Retina (tissue), 1 donor: ENCODE data around the gene LINC01488.

Experiments
- DNase-seq: peaks from one replicate; pipeline ENCODE4 v3.0.0-alpha.2; 2016

The LINC01488 gene

DNA sequence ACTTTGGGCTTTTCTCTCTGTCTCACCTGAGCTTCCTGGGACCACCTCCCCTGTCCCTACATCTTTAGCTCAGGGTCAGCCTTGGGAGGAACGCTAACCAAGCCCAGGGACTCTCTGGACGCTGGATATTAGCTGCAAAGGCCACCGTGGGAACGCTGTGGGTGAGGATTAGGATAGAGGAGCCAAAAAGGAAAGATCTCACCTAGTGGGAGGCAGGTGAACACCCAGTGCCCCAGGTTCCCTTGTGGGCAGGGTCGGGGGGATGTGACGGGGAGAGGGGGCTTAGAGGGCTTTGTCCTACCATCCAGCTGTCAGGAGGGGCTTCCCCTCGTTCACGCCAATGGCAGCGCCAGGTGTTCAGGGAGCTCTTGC, 50.2 kb downstream of the LINC01488 start:
- DNase-seq, result no peak

GRCh38 chr11:69533296-69534165, 52.1 kb downstream of the LINC01488 start:
- DNase-seq, result no peak

DNA sequence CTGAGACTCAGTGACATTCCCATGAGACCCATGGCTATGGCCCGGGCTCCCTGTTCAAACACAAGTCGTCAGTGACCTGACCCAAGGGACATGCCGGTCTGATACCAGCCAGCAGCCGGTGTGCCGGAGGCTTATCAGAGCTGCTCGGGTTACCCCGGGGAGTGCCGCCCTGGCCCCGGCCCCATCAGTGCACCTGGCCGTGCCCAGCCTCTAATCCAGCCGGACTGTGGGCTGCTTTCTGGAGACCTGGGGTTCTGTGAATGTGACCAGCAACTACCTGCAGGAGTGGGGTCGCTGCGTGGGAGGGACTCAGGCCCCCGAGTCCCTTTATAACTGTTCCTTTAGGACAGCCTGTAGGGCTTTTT, 52.7 kb downstream of the LINC01488 start:
- DNase-seq, result no peak

DNA sequence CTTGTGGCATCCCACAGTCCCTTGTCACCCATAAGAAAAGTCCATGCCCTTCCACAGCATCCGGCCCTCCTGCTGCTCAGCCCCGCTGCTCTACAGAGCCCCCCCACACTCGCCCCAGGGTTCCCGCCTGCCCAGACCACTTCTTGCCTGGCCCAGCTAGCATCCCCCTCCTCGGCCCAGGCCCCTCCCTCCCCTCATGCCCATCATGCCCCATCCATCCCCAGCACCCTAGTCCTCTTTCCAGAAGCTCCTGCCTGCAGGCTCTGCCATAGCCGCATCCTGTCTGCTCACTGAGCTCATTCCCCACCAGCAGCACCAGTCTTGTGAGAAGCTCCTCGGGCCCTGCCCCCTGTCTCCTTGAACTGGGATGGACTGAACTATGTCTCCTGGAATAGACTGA, 54.4 kb downstream of the LINC01488 start:
- DNase-seq, result no peak

- DNase-seq, result no peak
These were observed 54.9 kb downstream of the LINC01488 start for GRCh38 chr11:69536406-69536805.

DNA sequence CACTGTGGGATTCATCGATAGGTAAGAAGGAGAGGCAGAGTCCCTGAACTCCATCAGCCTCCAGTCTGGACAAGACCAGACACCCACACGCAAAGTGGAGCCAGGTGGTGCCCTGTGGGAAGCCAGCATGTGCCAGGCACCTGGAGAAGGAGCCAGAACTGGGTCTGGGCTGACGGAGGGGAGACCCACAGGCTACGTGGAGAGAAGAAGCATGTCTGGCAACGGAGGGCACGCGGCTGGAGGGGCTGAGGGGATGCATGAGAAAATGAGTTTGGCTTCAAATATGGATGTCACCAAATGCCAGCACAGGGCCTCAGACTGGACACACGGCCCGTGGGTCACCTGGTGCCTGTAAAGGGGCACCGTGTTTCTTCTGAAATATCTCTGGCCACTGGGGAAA, 55.7 kb downstream of the LINC01488 start:
- DNase-seq, result no peak

GRCh38 chr11:69537855-69538640, 56.6 kb downstream of the LINC01488 start:
- no peak for DNase-seq

DNA sequence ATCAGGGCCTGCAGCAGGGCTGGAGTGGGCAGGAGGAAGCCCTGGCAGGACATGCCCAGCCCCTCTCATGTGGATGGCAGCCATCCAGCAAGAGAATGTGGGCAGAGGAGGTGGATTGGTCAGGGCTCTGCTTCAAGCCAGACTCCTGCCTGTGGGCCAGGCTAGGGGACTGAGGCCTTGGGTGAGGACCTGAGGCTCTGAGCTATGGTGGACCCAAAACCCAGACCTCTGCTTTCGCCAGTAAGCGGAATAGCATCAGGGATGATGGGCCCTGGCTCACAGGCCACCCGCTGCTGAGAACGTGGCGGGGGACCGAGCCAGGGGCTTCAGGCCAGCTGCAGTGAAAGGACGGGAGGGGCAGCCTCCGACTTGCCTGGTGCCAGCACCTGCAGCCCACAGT, 57.4 kb downstream of the LINC01488 start:
- no peak for DNase-seq

DNA sequence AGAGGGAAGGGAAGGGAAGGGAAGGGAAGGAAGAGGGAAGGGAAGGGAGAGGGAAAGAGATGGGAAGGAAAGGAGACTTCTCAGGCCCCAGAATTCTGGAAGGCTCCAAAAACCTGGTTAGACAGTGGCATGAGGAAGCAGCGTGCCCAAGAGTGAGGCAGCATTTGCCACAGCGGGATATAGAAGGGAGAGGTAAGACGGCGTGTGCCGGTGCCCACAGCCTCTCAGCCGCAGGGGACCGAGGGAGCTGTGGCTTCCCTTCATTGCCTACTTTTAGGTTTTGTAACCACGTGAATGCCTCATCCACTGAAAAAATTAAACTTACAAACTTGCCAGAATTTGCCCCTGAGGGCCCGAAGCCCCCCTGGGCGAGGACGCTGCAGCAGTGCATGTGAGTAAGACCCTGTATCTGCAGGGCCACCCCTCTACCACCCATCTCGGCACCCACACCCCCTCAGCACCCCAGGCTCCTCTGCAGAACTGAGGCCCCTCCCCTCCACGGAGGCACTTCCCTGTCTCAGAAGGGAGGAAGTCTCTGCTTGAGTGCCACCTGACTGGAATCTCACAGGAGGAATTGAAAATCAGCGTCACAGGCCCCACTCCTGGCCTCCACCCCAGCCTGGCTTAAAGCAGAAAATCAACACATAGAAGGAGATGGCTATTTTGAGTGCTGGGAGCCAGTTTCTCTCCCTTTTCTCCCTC, 58.1 kb downstream of the LINC01488 start:
- no peak for DNase-seq

- no peak for DNase-seq
These were observed 58.9 kb downstream of the LINC01488 start for GRCh38 chr11:69540118-69541000.

DNA sequence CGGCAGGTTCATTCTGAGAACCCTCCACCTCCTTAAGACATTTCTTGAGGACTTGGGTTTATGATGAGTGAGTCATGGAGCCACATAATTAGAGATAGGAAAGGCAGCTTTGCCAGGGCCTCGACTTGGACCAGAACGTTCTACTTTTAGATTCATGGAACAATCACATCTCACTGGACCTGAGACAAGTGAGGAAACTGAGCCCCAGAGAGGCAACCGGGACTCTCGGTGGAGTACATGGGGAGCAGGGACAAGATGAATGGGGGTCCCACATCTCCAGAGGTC, 59.5 kb downstream of the LINC01488 start:
- DNase-seq, result no peak

DNA sequence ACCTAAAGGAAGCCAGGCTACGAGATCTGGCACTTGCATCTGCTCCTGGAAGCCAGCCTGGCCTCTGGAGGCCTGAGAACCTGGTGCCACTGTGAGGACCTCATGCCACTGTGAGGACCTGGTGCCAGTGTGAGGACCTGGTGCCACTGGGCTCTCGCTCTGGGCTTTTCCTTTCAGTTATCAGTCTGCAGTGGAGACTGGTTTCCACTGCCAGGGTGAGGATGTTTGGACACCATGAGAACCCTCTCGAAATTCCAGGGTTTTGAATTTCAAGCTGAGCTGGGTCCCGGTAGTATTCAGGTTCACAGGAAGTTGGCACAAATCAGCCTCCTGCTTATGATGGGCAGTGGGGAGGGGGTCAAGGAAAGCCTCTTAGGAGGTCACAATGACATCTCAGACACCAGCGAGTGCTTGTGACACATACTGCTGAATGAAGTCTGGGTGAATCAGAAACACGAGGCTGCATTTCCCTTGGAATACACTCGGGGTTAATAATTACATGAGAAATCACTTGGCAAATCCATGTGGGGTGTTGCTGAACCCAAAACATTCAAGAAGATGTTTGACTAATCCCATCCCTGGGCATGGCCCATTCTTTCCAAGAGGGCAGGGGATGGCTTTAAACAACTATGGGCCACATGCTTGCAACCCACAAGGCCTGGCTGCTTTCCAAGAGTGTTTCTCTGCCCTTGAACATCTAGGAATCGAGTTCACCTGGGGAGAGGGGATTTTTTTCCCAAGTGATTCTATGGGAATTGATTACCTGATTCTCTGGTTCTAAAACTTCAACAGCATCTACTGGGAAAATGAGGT, 60.2 kb downstream of the LINC01488 start:
- DNase-seq, result no peak

DNA sequence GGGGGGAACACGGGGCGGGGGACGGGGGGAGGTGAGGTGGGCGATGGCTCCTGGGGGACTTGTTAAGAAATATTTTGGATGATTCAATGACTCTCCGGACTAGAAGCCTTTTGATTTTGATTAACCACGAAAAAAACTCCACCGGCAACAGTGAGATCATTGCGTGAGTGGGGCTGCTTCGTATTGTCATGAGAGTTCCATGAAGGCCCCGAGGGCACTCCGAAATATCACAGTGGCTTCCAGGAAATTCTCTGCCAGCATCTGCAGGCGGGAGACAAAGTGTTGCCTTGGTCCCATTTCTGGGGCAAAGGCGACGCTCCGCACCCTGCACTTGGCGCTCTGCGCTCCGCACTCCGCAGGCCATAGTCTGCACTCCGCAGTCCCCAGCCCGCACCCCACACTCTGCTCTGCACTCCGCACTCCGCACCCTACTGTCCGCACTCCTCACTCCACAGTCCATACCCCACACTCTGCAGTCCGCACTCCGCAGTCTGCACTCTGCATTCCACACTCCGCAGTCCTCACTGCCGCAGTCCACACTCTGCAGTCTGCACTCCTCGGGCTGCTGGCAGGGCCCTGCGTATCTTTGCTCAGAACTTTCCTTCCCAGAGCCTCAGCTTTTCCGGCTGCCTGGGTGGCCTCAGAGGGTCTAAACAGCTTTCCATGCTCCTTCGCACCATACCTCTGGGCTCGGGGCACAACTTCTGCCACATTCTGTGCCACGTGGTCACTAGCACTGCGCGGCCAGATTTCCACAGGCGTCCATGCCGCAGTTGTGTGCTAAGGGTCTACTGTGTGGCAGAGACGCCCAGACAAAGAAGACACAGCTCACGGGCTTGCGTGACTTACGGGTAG, 61.1 kb downstream of the LINC01488 start:
- no peak for DNase-seq
